IPS-NIHi11 (cell line): ENCODE data around the gene GABRG3.
"Not testable (repeated sequence)": the region's sequence is repeated elsewhere in the genome, so short reads cannot be mapped to it uniquely, and the experiment has no call there.

Experiments used
- DNase-seq: peaks from one replicate; pipeline ENCODE4 v3.0.0; 2012; ENCODE audit warnings: mixed read lengths, low spot score

GABRG3 gene

DNA sequence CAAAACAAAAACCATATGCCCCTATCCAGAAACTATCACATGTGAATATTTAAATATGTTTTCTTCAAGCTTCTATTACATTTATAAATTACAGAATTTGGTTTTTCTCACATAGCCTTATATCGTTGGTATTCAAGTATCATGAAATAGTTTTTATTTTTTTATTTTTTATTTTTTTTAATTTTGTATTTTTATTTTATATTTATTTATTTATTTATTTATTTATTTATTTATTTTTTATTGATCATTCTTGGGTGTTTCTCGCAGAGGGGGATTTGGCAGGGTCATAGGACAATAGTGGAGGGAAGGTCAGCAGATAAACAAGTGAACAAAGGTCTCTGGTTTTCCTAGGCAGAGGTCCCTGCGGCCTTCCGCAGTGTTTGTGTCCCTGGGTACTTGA is 32.0 kb downstream of the GABRG3 start:
- DNase-seq, result not testable (repeated sequence)

DNA sequence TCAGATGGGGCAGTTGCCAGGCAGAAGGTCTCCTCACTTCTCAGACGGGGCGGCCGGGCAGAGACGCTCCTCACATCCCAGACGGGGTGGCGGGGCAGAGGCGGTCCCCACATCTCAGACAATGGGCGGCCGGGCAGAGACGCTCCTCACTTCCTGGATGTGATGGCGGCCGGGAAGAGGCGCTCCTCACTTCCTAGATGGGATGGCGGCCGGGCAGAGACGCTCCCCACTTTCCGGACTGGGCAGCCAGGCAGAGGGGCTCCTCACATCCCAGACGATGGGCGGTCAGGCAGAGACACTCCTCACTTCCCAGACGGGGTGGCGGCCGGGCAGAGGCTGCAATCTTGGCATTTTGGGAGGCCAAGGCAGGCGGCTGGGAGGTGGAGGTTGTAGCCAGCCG is 33.2 kb downstream of the GABRG3 start:
- not testable (repeated sequence) for DNase-seq

DNA sequence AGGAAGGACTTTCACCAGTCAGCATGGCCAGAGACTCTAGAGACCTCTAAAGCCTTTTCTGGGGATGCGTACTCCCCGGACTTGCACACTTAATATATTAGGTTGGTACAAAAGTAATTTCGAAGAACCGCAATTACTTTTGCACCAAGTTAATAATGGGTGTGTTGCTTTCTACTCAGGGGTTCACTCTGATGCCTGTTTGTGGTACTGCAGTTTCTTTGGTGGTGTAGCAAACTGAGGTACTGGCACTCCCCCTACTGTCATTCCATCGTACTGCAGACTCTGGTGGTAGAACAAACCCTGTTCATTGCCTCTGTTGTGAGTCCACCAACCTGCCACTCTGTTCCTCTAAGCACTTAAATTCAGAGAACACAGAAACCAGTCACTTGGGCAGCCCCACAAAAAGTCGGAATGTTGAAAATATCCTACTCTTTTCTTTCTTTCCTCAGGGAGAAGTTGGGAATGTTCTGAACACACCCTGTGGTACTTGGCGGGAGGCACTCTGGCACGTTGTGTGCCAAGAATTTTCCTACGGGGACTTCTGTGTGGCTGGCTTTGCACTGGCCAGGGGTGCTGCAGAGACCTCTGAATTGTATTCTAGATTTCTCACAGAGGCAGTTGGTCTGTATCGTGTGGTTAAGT is 46.3 kb downstream of the GABRG3 start:
- DNase-seq, result peak; percentile 88

DNA sequence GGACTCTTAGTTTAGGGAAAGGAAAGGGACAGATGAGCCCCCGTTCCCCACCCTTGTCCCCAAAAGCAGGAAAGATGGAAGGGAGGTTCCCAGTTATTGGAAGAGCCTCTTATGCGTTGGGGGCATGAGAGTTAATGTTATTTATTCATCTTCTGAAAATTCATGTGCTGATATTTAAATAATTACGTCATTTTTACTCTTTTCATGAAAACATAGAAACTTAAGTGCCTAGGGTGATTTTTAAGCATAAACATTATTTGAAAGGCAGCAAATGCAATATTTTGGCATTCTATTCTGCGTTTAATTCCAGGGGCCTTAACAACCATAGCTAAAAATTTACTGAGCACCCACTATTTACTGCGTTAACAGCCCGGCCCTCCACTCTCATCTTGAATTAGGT is 48.7 kb downstream of the GABRG3 start:
- no peak for DNase-seq

DNA sequence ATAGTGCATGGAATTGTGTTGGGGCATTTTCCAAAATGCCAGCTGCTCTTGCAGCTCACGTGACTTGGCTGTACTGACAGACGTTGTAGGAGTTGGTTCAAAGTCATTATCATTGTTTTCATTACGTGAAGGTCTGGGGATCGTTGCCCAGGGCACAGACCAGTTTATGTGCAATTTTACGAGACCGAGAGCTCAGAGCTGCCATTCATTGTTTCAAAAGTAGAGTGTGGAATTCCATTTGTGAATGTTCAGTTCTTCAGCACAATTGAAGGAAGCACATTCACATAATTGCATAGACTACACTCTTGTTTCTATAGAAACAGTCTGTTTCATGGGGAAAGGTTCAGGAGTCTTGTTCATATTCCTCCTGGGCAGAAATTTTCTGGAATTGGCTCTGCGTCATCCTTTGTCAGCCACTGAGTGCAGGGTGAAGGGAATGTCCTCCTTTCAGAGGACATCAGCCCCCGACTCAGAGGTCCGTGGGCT is 54.5 kb downstream of the GABRG3 start:
- DNase-seq, result no peak

DNA sequence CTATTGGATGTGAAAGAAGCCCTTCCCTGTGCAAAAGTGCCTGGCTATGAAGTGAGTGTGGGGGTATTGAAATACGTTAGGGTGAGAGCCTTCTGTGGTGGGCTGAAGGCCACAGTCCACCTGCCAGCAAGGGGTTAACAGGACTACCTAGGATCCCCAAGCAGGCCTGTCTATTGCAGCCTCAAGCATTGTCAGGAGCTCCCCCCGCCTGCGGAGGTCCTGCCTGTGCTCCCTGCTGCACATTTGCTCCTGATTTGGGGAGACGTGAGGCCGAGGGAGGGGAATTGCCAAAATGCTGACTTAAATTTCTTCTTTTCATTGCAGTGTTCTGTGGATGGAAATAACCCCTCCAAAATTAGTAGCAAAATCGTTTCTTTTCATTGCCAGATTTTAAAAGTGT is 56.2 kb downstream of the GABRG3 start:
- peak; percentile 34 for DNase-seq

DNA sequence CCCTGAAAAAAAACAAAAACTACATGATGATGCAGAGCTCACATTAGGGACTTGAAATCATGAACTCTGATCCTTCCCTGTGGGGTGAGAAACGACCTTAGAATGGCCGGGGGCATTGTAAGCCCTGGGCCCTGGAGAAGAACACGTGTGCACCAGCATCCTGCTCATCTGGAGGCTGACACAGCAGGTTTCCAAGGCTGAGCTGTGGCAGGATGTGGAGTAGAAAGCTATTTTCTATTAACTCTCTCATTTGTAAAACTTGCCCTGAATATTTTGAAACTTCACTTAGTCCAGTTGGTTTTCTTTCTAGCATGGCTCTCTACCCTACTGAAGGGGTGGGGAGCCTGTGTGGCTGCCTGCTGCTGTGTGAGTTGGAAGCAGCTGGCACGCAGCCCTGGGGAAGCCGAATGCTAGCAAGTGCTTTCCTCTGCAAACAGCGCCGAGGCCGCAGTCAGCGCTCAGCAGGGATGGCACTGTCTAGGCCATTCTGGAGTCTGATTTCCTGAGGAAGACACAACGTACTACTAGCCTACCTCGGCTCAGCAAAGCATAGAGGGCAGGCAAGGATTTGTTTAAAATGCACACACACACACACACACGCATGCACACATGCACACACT is 58.0 kb downstream of the GABRG3 start:
- DNase-seq, result no peak

DNA sequence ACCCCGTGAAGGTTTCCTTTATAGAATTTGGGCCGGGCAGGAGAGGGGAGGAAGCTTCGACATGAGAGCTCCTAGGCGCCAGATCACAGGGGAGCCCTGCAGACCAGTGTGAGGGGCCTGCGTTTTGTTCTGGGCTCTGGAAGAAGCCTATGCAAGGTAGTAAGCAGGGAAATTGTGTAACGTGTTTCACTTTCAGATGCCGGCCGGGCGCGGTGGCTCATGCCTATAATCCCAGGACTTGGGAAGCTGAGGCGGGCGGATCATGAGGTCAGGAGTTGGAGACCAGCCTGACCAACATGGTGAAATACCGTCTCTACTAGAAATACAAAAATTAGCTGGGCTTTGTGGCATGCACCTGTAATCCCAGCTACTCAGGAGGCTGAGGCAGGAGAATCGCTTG is 65.2 kb downstream of the GABRG3 start:
- no peak for DNase-seq

DNA sequence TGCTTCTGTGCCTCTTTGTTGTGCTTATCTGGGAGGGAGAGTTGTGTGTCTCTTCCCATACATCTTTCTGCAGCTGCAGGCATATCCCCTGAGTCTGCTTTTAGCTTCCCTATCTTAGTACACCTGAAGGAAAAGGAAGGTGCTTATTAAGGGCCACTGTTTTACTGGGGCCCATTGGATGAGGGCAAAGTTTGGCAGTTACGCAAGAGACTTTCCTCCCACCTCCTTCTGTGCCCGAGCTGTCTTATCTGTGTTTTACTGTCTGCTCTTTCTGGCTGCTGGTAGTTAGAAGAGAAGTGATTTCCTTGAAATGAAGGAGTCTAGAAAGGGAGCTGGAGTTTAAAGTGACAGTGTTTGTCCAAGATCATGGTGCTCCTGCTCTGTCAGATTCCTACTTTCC is 66.5 kb downstream of the GABRG3 start:
- DNase-seq, result no peak

DNA sequence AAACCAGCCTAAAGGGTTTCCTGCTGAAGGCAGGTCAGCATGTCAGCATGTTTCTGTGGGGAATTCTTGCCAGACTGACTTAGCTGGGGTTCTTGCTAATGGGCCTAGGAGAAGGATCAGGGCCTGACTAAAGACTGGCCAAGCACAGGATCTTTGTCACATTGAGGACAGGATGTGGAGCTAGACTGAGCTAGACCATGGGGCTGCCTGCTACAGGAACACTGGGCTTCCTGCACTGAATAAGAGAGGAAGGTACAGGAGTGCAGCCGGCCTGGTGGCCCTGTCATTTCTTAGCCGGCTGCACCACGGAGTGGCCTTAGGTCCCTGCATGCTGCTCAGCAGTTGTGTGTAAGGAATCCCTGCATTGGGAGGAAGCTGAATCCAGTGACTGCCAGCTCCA is 68.2 kb downstream of the GABRG3 start:
- no peak for DNase-seq

DNA sequence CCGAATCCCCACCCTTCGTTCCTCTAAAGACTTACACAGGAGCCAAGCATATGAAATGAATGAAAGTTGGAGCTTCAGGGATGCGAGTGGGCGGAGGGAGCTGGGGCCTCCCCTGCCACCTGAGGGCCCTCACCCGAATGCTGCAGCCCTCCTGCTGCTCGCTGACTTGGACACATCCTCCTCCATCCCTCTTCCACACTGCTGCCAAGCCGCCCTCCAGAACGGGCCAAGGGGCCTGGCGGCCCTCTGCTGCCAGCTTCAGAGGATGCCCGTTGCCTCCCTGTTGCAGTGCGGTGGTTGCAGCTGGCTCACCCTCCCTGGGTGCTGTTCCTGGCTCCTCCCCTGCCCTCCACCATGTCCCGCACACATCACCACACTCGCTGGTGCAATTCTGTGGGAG is 71.2 kb downstream of the GABRG3 start:
- no peak for DNase-seq

DNA sequence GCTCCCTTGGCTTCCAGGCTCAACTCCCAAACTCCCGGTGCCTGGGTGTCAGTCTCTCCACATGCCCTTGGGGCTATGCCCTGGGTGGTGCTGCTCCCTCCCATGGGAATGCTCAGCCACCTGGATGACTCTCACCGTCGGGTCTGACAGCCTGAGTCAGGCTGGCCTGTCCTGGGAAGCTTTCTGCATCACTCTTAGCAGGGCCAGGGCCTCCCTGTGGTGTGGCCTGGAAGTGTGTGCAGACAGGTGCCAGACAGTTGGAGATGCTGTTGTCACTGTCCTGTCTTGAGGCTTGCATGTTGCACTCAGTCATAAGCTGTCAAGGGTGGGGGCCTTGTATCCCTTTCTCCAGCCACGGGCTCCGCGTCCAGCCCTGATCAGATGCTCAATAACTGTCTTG is 71.7 kb downstream of the GABRG3 start:
- no peak for DNase-seq

DNA sequence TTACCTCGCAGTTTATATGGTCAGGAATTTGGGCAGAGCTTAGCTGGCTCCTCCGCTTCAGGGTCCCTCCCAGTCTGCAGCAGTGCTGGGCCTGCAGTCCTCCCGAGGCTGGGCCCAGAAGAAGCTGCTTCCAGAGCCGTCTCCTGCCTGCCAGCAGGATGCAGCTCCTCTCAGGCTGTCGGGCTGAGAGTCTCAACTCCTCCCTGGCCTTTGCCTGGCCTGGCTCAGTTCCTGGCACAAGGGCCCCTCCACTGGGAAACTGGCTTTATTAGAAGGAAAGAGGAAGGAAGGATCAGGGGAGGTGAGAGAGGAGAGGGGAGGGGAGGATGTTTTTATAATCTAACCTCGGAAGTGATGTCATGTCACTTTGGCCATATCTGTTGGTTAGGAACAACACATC is 72.8 kb downstream of the GABRG3 start:
- DNase-seq, result no peak

DNA sequence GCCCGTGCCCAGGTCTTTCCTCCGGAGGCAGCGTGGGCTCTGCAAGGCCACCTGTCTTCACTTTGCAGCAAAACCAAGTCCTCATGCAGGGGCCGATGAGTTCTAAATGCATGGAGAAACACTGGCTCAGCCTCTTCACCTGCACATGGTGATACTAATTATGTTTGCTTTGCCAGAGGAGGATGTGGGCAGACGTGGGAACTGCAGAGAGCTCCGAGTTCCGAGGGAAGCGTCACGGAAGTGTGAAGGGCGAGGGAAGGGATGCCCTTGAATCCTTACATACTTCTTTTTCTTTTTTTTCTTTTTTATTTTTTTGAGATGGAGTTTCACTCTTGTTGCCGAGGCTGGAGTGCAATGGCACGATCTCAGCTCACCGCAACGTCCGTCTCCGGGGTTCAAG is 74.8 kb downstream of the GABRG3 start:
- DNase-seq, result no peak

DNA sequence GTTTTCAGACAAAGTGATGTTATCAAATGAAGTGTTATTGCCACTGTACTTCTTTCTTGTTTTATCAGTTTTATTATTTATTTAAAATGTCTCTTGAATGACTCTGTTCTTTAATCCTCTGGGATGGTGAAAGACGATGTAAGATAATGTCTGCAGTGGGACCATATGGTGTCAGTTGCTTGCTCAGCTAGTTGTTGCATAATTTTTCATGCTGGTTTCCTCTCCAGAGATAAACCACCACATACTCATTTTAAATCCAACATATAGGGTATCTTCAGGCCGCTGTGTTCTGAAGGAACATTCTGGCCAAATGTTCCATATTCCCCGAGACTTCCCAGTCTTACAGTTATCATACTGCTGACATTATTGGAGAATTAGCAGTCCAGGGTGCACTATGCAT is 75.9 kb downstream of the GABRG3 start:
- DNase-seq, result no peak

DNA sequence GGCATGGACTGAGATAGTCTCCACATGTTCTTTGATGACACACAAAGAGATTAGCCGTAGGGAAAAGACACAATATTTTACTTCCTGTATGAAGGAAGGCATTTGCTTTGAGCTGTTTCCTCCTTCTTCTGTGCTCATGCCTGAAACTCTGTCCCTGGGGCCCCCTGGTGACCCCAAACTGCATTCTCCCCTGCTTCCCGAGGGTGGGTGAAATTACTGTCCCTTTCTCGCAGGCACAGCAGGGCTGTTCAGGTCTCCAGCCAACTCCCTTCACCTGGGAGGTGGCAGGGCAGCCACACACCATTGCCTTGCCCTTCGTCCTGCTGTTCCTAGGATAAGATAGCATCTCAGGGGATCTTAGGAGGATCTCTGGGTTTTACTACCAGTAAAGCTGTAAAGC is 79.2 kb downstream of the GABRG3 start:
- no peak for DNase-seq

DNA sequence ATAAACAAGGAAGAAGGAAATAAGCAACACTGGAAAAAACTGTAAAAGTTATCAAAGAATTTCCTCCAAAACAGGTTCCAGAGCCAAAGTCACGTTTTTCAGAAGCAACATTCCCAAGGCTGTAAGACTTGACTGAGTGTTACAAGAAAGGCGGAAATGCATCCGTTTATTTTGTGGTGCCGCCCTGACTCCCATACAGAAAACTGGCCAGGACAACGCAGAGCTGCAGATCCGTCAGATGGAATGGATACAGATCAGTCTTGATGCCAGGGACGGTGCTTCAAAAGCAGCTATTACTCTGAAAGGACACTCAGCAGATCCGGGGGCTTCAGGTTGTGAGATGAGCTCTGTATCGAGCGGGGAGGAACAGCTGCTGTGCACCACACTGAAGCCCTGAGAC is 83.4 kb downstream of the GABRG3 start:
- no peak for DNase-seq

DNA sequence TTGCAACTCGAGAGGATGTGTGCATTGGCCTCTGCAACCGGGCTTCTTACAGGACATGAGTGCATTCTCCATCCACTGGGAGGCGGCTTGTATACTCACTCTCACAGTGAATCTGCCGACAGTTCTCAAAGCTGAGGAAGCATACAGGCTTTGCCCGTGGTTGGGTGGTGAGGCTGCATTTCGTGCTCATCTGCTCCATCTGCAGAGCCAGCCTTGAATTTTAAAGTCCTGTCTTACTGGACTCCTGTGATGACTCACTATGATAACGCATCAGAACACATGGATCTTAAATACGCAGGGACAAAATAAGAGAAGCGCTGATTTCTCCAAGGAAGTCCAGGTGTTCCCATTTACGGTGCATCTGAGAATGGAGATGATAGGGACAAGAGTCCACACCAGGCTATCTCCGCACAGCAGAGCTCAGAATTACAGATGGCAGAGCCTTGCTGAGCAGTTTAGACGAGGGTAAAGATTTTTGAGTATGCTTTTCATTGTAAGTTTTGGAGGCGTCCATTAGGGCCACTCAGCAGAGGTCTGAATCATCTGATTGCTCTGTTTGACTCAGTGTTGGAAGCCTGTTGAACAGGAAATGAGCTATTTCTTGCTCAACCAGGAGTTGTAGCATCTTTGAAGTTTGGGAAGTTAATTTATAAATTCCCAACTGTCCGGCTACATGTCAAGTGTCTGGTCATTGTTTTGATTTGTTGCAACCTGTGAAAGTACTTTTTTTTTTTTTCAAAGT is 87.1 kb downstream of the GABRG3 start:
- DNase-seq, result no peak

DNA sequence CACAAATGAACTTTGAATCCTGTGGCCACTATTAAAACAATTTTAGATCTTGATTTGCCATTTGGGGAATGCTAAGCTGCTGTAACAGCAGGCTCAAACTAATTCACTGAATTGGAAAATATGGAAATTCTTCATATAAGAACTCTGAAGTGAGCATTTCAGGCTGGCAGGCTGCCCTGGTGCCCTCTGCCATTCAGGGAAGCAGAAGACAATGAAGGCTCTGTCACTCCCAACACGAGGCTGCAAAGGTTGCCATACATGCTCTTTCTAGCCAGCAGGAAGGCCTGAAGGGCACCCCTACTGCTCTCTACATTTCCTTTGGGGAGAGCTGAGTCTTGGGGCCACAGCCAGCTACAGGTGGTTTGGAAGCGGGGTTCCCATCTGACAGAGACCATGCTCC is 88.0 kb downstream of the GABRG3 start:
- DNase-seq, result no peak

DNA sequence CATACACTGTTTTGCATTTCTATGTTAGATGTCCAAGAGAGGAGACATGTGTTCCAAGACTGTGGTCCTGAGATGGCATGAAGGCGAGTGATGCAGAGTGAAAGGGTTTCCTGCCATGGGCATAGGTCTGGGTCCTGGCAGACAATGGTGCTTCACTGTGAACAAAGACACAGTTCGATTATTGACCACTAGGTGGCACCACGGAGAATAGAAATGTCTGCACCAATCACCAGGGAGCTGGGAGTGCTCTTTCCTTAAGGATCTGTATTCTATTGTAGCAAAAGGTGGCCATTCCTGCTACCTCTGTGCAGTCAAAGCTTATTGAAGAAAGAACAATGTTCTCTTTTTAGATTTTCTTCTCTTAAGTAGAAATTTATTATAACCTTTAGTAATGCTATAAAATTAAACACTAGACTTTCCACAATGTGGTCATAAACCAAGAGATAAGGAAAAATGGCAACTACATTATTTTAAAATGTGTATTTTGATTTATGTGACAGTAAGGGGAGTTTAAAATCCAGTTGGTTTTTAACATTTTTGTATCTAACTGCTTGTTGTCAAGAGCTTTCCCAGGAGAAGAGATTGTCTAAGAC is 88.7 kb downstream of the GABRG3 start:
- peak; percentile 88 for DNase-seq

DNA sequence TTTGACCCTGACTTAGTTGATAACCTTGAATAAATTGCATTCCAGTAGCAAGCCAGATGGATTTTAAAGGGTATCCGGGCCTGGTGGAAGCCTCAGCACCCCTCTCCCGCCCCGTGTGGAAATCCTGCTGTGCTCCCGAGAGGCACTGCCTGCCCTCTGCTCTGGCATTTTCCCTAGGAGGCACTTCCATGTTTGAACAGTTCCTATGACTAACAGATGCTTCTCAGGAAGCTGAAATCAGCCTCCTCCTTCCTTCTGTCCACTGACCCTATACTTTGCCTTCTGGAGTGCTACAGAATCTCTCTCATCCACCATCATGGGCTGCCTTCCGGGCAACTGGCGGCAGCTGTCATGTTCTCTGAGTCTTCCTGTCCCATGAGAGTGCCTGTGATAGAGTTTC is 90.8 kb downstream of the GABRG3 start:
- no peak for DNase-seq

DNA sequence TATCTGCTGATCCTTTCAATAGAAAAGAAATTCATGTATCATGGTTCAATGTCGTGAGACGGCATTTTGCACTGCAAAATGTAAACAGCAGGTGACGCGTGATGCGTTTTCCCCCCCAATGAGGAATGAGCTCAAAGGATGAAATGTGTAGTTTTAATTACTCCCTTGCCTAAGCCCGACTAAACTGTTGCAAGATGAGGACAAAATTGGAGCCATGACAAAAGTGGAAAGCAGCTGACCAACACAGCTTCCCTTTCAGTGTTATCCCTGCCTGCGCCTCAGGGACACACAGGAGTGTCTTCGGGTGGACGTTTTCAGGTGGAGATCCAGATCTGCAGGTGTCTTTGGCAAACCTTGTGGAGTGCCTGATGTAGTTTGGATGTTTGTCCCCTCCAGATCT is 92.0 kb downstream of the GABRG3 start:
- DNase-seq, result no peak

DNA sequence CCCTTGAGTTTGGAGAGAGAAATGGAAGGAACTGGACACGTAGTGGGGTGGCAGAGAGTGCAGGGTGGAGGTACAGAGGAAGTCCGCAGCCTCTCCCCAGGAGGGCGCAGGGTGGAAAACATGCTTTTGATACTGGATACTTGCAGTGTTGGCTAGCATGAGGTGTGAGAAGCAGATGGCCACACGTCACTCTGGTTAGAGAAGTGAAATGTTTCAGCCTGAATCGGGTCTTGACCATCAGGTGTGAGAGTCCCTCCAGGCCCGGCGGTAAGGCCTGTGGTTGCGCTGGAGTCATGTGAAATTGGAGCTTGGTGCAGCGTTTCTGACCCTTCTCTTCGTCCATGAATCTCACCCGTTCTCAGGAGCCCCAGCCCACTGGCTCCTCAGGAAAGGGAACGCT is 93.1 kb downstream of the GABRG3 start:
- DNase-seq, result no peak
